ENCODE results near the gene COL9A3.

The COL9A3 gene

DNA sequence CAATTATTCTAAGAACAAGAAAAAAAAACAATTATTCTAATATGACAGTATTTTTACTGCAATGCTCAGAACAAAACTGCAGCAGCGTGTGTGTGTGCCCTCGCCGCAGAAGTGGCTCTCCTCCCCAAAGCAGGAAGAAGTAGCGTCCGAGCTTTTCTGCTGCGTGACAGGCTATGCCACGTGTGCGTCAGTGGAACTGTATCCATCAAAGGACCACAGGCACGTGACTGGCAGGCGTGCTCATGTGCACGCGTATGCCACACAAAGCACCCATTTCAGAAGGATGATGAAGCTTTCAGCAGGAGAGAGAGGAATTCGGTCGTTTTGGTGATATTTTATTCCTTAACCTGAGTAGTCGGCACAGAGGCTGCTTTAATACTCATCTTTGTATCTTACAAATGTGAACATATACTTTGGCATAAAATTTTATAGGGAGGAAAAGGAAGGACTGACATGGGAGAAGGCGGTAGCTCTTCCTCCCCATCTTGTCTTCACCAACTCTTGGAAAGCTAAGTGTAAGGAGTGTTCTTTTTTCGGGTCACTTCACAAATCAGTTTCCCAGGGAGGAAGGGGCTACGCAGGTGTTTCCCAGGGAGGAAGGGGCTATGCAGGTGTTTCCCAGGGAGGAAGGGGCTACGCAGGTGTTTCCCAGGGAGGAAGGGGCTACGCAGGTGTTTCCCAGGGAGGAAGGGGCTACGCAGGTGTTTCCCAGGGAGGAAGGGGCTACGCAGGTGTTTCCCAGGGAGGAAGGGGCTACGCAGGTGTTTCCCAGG lies 41.4 kb downstream of the COL9A3 start:
- peaks cover 9% of the 10 kb centered on the region for H3K79me2 ChIP-seq (ENCODE audit: low read length)

DNA sequence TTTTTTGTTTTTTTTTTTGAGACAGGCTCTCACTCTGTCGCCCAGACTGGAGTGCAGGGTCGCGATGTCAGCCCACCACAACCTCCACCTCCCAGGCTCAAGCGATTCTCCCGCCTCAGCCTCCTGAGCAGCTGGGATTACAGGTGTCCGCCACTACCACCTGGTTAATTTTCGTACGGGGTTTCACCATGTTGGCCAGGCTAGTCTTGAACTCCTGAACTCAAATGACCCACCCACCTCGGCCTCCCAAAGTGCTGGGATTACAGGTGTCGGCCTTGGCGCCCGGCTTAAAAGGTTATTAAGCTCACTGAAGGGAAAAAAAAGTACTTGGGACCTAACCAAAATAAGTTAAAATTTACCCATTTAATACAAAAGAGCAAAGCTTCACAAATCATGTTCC lies 42.9 kb downstream of the COL9A3 start:
- Histone ChIP-seq H3F3A (ENCODE audit: insufficient read depth, low read length) (no peaks in the 10 kb centered on the region), H3K27ac (ENCODE audit: low read length) (no peak overlapping the region), H3K4me2 (ENCODE audit: low read depth, low read length) (no peak overlapping the region), H2AFZ (ENCODE audit: low read length) (no peak overlapping the region), H3K9me3 (replicated peaks; ENCODE audit: insufficient read depth, low read length) (no peaks in the 10 kb centered on the region), H4K20me1 (ENCODE audit: insufficient read depth, low read length) (no peaks in the 10 kb centered on the region), H3K79me2 (ENCODE audit: low read length) (peaks cover 9% of the 10 kb centered on the region), H3K4me1 (ENCODE audit: low read length) (peaks cover 3% of the 10 kb centered on the region; the same call in 1 of the 2 replicates), H3K4me3 (ENCODE audit: low read length) (no peak overlapping the region), H3K9me2 (replicated peaks; ENCODE audit: insufficient read depth, low read length) (no peaks in the 10 kb centered on the region), H3K27me3 (replicated peaks; ENCODE audit: insufficient read depth, low read length) (peaks cover 8% of the 10 kb centered on the region; the same call in 1 of the 2 replicates), H3K36me3 (replicated peaks; ENCODE audit: insufficient read depth, low read length) (no peaks in the 10 kb centered on the region), H3K9ac (ENCODE audit: low read length) (no peak overlapping the region)
- TF ChIP-seq, protein P1, sequence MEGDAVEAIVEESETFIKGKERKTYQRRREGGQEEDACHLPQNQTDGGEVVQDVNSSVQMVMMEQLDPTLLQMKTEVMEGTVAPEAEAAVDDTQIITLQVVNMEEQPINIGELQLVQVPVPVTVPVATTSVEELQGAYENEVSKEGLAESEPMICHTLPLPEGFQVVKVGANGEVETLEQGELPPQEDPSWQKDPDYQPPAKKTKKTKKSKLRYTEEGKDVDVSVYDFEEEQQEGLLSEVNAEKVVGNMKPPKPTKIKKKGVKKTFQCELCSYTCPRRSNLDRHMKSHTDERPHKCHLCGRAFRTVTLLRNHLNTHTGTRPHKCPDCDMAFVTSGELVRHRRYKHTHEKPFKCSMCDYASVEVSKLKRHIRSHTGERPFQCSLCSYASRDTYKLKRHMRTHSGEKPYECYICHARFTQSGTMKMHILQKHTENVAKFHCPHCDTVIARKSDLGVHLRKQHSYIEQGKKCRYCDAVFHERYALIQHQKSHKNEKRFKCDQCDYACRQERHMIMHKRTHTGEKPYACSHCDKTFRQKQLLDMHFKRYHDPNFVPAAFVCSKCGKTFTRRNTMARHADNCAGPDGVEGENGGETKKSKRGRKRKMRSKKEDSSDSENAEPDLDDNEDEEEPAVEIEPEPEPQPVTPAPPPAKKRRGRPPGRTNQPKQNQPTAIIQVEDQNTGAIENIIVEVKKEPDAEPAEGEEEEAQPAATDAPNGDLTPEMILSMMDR (IDR thresholded peaks at IDR 0.05; ENCODE audit: low read length): no peak
- TF ChIP-seq EZH2phosphoT487 (IDR thresholded peaks at IDR 0.05; ENCODE audit: low read length) (no peak), EZH2 (optimal IDR thresholded peaks at IDR 0.05; ENCODE audit: low read depth, low read length) (no peak)
- no peak for DNase-seq

More for the DNA sequence above, 41.4 kb downstream of the COL9A3 start:
- Histone ChIP-seq H3F3A (ENCODE audit: insufficient read depth, low read length) (no peaks in the 10 kb centered on the region), H3K9me3 (replicated peaks; ENCODE audit: insufficient read depth, low read length) (no peaks in the 10 kb centered on the region), H3K27me3 (replicated peaks; ENCODE audit: insufficient read depth, low read length) (peaks cover 3% of the 10 kb centered on the region; the same call in 1 of the 2 replicates), H2AFZ (ENCODE audit: low read length) (no peak overlapping the region), H3K4me2 (ENCODE audit: low read depth, low read length) (no peak overlapping the region), H4K20me1 (ENCODE audit: insufficient read depth, low read length) (no peaks in the 10 kb centered on the region), H3K4me1 (ENCODE audit: low read length) (peaks cover 3% of the 10 kb centered on the region; the same call in 1 of the 2 replicates), H3K4me3 (ENCODE audit: low read length) (no peak overlapping the region), H3K9ac (ENCODE audit: low read length) (no peak overlapping the region), H3K27ac (ENCODE audit: low read length) (no peak overlapping the region), H3K36me3 (replicated peaks; ENCODE audit: insufficient read depth, low read length) (no peaks in the 10 kb centered on the region), H3K9me2 (replicated peaks; ENCODE audit: insufficient read depth, low read length) (no peaks in the 10 kb centered on the region)
- no peak for DNase-seq
- TF ChIP-seq EZH2phosphoT487 (IDR thresholded peaks at IDR 0.05; ENCODE audit: low read length) (no peak), EZH2 (optimal IDR thresholded peaks at IDR 0.05; ENCODE audit: low read depth, low read length) (no peak)
- TF ChIP-seq, protein P1 (IDR thresholded peaks at IDR 0.05; ENCODE audit: low read length): no peak

DNA sequence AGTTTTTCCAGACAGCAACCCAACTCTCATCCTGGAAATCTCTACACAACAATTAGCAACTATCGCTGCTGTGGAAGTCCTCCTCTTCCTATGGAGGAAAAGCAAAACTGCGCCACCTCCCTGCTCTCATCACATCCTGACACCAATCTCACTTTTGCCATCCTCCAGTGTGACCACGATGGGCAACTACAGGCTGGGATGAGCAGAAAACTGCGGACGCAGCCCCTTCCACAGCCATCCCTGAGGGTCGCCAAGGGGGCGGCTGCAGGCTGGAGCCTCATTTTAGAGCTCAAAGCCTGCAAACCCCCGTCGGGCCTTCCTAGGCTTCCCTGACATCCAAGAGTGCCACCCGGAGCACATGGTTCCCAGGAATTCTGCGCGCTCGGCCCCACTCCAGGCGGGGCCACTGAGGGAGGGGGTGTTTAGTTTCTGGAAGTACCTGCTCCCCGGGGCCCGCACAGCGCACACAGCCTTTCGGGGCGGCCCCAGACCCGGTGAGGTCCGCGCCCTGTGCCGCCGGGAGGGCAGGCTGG lies 43.6 kb downstream of the COL9A3 start:
- Histone ChIP-seq H2AFZ (ENCODE audit: low read length) (no peak overlapping the region), H3K9me2 (replicated peaks; ENCODE audit: insufficient read depth, low read length) (no peaks in the 10 kb centered on the region), H3K4me3 (ENCODE audit: low read length) (no peak overlapping the region), H3K9ac (ENCODE audit: low read length) (no peak overlapping the region), H3F3A (ENCODE audit: insufficient read depth, low read length) (no peaks in the 10 kb centered on the region), H3K4me2 (ENCODE audit: low read depth, low read length) (no peak overlapping the region), H3K79me2 (ENCODE audit: low read length) (peaks cover 9% of the 10 kb centered on the region), H3K36me3 (replicated peaks; ENCODE audit: insufficient read depth, low read length) (no peaks in the 10 kb centered on the region), H3K9me3 (replicated peaks; ENCODE audit: insufficient read depth, low read length) (no peaks in the 10 kb centered on the region), H4K20me1 (ENCODE audit: insufficient read depth, low read length) (no peaks in the 10 kb centered on the region), H3K27ac (ENCODE audit: low read length) (no peak overlapping the region), H3K4me1 (ENCODE audit: low read length) (peaks cover 3% of the 10 kb centered on the region; the same call in 1 of the 2 replicates), H3K27me3 (replicated peaks; ENCODE audit: insufficient read depth, low read length) (peaks cover 15% of the 10 kb centered on the region)
- DNase-seq: no peak
- TF ChIP-seq, protein P1 (IDR thresholded peaks at IDR 0.05; ENCODE audit: low read length): no peak
- TF ChIP-seq EZH2 (optimal IDR thresholded peaks at IDR 0.05; ENCODE audit: low read depth, low read length) (no peak), EZH2phosphoT487 (IDR thresholded peaks at IDR 0.05; ENCODE audit: low read length) (no peak)

Measured in MM.1S (cell line).